CD4-positive, alpha-beta T cell treated with Interleukin-15 for 1 hour (primary cell): Measurements from ENCODE around the gene GNAS.
"Not testable (repeated sequence)": the region's sequence is repeated elsewhere in the genome, so short reads cannot be mapped to it uniquely, and the experiment has no call there.

ENCODE experiments used
- DNase-seq: peaks from one replicate; pipeline ENCODE4 v3.0.0-alpha.2; 2020

GNAS gene

DNA sequence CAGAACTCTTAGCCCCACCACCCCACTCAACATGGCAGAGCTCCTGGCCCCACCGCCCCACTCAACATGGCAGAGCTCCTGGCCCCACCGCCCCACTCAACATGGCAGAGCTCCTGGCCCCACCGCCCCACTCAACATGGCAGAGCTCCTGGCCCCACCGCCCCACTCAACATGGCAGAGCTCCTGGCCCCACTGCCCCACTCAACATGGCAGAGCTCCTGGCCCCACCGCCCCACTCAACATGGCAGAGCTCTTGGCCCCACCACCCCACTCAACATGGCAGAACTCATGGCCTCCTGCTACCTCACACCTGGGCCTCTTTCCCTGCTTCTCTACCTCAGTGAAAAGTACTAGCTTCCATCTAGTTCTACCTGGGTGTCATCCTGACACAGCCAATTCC, 23.7 kb upstream of the GNAS start:
- DNase-seq, result not testable (repeated sequence)

DNA sequence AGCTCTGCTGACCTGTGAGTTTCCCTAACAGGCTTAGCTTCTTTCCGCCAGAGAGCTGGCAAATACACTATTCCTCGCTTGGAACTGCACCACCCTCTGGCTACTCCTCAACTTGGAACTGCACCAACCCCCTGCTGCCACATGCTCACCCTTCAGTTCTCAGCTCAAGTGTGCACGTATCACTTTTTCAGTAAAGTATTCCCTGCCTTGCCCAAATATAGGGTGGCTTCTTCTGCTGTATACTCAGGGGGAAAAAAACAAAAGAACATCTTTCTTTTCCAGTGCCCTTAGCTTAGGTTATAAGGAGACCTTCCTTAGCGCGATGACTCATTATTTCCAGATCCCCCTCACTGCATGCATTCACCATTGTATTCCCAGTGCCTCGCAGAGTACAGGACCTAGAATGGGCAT, 23.0 kb upstream of the GNAS start:
- DNase-seq, result no peak

DNA sequence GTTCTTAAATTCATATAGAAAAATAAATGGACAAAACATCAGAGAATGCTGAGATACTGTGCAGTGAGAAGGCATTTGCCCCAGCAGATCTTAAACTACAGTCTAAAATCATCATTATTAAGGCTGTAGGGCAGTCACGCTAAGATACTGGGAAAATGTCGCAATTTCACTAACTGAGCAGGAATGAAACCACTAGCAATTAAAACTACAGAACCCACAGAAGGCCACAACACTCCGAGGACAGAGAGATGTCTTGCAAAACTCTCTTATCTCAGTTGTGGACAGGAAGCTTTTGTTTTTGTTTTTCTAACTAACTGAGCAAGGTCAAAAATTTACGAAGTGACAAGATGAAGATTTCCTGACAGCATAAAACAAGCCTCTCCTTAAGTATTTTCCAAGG, 20.1 kb upstream of the GNAS start:
- no peak for DNase-seq

DNA sequence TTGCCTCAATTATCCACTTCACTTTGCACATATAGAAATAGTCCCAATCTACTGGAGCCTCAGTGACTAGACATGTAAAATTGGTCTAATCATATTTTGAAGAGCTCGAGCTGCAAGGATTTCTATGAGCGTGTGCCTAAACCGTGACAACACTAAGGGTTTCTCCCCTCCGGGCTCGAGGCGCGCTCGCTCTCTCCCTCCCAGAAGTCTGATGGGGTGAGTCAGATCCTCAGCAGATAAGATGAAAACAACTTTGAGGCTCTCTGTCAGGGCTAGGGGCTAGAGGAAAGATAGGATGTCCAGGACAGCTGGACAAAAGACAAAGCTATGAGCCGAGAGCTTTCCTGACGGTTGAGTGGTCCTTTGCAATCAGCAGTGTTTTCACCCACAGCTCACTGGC, 18.6 kb upstream of the GNAS start:
- no peak for DNase-seq

DNA sequence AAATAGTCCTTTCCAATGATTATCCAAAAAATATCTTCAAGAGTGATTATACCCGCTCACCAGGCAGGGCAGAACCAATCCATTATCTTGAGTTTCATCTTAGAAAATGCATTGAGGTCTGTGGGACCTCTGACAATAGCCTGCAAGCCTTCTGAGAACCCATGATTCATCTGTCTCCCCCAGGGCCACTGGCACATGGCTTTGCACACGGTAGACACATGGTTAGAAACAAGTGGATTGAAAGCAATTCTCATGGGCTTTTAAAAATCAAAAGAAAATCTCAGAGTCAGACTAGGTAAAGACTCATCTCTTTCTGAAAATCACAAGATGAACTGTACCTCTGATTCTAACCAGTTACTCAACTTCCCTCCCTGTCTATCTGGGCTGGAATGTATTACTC, 17.3 kb upstream of the GNAS start:
- no peak for DNase-seq

DNA sequence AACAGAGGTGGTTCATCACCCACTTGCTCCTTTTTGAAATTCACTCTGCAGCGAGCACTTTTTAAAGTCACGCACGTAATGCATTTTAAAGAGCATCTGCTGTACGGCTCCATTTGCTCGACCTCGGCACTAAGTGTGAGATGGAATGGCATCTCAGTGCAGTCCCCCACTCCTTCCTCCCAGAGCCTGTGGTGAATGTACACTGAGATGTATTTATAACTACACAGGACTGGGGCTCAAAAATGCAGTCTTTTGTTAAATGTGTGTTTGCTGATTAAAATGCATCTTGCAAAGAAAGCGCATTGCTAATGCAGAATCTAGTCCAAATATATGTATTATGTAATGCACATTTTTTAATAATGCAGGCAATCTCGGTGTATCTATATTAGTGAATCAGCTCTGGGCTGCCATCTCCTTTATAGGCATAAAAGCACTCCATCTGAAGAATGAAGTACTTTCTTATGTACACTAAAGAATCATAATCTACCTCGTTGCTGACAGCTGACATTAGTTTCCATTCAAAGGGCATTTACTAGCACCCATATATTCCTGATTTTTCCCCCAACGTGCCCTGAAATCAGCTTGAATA, 15.8 kb upstream of the GNAS start:
- DNase-seq, result no peak

DNA sequence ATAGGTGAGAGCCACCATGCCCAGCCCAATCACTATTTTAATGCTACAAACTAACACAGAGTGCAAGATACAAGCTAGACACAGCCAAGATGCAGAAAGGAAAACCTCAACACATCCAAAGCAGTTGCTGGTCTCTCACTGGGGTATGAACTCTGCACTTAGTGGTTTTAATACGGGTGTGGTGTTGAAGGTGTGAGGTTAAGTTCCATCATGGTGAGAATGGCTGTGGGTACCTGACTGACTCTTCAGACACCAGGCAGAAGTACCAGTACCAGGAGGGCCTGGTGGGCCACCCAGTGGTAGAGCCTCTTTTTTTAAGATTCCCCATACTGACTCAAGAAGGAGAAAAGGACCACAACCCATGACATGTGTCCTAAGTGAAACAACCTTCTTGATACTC, 14.8 kb upstream of the GNAS start:
- DNase-seq, result no peak

DNA sequence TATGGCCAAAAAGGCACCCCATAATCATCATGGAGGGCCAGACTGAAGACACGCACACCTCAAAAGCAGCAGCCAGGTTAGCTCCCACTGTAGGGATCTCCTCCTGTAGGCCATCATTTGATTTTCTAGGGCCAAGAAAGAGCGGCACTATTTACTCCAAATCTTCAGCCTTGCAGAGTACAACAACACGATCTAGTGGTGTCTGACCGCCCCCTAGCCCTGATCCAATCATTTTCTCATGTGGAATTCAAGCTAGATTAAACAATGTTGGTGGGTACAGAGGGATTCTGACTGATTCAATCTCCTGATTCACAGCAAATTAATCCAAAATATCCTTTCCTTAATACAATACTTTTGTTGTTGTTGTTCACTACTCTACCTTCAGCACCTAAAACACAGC, 14.3 kb upstream of the GNAS start:
- DNase-seq, result no peak

DNA sequence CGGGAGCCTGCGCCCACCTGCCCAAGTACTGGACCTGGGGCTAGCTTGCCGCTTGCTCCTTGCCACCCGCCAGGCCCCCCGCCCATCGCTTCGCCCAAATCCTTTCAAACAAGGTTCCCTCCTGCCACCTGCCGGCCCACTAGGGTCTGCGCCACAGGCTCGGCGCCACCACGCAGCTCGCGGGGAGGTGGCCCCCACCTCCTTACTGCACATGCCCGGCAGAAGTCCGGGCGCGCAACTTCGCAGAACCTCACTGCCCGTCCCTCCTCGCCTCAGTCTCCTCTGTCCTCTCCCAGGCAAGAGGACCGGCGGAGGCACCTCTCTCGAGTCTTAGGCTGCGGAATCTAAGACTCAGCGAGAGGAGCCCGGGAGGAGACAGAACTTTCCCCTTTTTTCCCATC, 13.0 kb upstream of the GNAS start:
- DNase-seq, result peak; percentile 38

DNA sequence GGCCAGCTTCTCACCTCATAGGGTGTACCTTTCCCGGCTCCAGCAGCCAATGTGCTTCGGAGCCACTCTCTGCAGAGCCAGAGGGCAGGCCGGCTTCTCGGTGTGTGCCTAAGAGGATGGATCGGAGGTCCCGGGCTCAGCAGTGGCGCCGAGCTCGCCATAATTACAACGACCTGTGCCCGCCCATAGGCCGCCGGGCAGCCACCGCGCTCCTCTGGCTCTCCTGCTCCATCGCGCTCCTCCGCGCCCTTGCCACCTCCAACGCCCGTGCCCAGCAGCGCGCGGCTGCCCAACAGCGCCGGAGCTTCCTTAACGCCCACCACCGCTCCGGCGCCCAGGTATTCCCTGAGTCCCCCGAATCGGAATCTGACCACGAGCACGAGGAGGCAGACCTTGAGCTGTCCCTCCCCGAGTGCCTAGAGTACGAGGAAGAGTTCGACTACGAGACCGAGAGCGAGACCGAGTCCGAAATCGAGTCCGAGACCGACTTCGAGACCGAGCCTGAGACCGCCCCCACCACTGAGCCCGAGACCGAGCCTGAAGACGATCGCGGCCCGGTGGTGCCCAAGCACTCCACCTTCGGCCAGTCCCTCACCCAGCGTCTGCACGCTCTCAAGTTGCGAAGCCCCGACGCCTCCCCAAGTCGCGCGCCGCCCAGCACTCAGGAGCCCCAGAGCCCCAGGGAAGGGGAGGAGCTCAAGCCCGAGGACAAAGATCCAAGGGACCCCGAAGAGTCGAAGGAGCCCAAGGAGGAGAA, 12.3 kb upstream of the GNAS start:
- DNase-seq, result no peak

DNA sequence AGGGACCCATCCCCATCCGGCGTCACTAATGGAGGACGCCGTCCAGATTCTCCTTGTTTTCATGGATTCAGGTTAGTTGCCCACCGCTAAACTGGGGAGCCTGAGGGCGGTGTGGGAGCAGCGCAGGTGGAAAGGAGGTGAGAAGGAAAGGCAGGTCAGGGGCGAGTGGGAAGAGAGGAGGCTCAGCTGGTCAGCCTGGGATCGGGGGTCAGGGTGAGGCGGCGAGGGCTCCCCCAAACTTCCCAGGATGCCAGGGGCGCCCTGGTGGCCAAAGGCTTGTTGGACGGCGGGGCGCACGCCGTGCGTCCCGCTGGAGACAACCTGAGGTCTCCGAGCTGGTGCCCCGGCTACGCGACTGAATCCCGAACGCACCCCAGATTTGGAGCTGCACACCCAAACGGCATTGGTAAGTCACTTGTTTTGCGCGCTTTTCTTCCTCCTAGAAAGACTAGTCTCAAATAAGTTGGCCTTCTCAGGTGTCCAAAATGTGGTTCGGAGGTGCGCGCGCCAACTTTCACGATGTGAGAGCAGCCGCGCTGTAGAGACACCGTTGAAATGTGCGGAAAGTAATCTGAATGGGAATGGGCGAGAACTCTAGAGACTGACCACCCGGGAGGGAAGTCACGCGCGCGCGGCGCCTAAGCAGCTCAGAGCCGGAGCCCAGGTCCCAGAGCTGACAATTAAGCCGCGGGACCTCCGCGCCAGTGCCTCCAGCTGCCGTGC, 11.5 kb upstream of the GNAS start:
- DNase-seq, result no peak

DNA sequence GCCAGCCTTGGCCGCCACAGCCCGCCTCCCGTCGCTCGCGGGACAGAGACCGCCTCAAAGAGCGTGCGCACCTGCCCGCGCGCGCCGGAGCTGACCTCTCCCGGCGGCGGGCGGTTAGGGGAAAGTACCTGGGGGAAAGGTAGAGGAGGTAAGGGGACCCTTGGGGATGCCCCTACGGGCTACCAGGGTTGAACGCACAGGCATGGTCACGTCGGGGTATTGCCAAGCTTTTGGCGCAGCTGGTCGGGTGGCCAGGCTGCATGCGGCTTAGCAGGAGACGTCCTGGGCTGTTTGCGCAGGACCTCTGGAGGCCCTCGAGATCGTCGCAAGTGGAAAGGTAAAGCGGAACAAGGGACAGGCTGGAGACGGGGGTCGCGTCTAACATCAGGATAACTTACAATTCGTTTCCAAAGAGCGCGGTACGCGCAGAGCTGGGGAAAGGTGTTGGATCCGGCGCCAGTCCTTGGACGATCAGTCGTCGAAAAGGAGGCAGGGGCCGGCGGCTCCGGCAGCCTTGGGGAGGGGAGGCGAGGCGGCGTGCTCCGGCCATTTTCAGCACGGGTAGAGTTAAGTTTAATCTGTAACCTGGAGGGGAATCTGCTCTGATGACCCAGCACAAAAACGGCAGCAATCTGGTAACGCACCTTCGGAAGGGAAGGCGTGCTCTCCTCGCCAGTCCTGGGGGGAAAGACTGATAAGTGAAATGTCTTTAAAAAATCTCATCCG, 10.8 kb upstream of the GNAS start:
- DNase-seq, result no peak

DNA sequence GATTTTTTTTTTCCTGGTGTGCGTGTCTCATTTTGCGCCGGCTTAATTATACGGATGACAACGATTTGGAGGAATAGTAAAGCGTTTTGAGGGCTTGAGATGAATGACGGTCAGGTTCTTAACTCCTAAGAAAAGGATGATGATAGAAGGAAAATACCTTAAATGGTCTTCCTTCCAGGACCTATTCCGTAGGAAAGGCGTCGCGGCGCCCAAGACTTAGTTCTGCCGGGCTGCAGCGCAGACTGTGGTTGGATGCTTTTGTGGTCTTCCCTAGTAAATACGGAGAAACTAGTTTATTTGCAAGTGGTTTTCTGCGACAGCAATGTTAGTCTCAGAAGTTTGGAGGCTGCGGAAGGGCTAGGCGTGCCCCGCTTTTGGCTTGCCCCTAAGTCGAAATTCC, 10.2 kb upstream of the GNAS start:
- no peak for DNase-seq

DNA sequence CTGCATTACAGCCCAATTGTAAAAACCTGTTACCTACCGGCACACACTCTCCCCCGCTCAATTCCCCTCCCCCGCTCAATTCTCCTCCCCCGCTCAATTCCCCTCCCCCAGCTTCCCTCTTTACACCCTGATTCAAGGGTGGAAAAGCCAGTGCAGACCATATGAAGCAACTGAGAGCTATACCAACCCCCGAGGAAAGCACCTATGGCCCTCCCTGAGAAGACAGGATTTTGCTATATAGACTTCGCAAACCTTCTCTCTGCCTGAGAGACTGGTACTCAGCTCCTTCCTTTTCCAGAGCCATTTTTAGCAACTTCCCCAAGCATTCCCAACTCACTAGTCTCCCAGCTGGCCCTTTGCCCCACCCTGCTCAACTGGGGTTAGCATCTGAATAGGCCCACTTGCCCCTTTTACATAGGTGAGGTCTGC, 9.4 kb upstream of the GNAS start:
- no peak for DNase-seq

DNA sequence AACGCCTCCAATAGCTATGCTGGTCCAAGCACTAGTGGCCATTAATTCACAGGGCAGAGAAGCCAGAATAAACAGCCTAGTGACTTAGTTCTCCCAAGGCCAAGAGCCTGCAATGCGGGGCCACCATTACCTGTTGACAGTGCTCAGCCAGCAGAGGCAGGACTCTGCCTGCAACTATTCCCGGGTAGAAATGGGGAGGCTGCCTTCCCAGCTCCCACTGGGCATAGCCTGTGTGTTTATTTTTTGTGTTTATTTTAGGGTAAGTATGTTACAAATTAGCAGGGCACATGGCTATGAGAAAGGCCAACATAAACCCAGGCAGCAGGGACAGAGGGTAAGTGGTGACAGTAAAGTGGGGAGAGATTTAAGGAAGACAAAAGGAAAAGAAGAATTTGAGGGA, 6.8 kb upstream of the GNAS start:
- DNase-seq, result no peak

DNA sequence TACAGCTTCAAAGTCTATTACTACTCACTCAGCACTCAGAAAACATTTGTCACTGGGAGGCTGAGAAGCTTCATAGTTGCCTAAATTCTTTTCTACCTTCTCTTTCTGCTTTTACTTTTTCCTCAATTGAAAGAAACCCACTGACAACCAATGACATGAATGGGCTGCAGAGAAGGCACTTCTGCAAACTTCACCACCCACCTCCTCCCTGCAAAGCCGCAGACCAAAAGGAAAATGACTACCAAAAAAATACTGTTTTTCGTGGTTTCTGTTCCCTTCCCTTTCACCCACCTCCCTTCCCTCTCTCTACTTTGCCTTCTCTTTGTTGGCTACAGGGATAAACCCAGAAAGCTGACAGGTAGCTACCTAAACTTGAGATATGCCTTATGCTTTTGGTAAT, 5.1 kb upstream of the GNAS start:
- no peak for DNase-seq

DNA sequence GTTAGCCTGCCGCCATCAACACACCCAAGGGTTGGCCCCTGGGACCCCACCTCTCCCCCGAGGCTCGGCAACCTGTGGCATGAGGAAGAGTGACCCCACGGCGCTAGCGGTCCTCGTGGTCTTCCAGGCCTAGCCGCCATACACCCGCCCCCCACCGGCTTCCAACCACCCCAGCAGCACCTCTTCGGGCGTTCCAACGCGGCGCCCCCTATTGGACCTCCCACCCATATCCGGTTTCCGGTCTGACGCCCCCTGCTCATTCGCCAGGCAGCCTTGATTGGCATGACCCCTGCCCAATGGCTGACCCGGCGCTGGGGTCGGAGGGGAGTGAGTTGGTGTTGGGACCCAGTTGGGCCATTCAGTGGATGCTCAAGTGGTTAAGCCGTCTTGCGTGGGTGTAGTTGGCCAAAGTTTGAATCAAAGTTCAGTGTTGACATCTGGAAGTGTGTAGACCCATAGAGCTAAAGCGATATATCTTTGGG, 1.8 kb upstream of the GNAS start, which contains the start of gene GNAS-AS1:
GNAS-AS1 (minus strand) TSS at position 210 of the 482 bp plus-strand sequence.
- peak; percentile 80 for DNase-seq

DNA sequence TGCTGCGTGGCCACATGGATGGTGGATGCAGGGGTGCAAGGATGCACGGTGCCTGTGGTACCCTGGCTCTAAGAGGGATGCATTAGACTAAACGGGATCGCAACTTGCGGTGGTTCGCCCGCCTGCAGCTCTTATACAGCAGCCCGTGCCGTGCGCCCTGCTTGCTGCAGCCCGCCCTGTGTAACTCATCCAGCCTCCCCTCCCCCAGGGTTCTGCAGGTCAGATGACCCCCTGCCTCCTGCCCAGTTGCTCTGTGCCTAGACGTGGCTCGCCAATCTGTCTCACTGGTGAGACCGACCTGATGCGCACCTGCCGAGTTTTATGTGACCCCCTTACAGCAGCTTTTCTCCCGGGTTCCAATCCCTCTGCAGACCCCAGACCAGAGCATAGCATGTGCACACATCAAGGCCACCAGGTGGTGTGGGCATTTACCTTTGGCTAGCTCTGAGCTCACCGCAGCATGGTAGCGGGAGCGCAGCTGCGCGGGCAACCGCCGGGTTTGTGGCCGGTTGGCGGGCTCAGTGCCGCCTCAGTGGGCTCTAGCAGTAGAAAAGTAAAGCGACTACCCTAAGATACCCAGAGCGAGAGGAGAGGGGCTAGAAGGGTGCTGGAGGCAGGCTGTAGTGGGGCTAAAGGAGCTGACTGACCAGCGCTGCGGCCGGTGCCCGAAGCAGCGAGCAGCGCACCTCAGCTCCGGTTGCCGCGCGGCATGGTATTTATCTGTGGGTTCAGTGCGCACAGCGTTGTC, 1.1 kb upstream of the GNAS start:
- no peak for DNase-seq

DNA sequence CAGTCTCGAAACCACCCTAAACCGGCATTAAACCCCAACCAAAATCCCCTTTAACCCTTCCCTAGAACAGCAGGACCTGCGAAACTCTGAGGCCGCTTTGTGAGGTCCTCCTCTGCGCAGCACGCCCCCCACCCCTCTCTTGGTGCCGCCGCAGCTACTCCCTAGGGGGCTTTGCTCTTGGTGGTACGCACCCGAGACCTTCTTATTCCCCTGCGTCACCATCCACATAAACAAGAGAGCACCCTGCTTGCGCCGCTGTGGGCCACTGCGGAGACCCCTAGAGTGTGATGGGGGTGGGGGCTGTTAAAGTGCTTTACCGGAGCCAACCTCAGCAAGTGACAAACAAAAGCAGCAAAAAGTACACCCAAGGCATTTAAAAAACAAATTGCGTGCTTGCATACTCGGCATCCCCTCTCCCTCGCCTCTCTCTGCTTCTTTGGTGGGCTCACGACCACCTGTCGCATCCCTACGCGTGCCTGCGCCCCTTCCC, 502 bp upstream of the GNAS start:
- DNase-seq, result no peak

DNA sequence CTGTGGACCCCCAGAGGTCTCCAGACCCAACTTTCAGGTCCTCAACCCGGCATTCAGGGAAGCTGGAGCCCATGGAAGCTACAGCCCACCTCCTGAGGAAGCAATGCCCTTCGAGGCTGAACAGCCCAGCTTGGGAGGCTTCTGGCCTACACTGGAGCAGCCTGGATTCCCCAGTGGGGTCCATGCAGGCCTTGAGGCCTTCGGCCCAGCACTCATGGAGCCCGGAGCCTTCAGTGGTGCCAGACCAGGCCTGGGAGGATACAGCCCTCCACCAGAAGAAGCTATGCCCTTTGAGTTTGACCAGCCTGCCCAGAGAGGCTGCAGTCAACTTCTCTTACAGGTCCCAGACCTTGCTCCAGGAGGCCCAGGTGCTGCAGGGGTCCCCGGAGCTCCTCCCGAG, 950 bp downstream of the GNAS start:
- DNase-seq, result no peak

DNA sequence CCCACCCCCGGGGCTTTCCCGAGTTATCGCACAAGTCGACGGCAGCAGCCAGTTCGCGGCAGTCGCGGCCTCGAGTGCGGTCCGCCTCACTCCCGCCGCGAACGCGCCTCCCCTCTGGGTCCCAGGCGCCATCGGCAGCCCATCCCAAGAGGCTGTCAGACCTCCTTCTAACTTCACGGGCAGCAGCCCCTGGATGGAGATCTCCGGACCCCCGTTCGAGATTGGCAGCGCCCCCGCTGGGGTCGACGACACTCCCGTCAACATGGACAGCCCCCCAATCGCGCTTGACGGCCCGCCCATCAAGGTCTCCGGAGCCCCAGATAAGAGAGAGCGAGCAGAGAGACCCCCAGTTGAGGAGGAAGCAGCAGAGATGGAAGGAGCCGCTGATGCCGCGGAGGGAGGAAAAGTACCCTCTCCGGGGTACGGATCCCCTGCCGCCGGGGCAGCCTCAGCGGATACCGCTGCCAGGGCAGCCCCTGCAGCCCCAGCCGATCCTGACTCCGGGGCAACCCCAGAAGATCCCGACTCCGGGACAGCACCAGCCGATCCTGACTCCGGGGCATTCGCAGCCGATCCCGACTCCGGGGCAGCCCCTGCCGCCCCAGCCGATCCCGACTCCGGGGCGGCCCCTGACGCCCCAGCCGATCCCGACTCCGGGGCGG, 1.6 kb downstream of the GNAS start:
- no peak for DNase-seq
